Ramos (cell line): Measurements from ENCODE around the gene CHRM3.
"Not testable (repeated sequence)": the region's sequence is repeated elsewhere in the genome, so short reads cannot be mapped to it uniquely, and the experiment has no call there.

Experiments used
- in situ Hi-C: fragments of 300-500 bp; cut with MboI; formaldehyde crosslinking; loops from one replicate; pipeline ENCODE4 v1.14.3; 2022; ENCODE audit warnings: low sequenced_read_pairs; ENCODE audit not compliant: unreplicated experiment

Gene CHRM3

DNA sequence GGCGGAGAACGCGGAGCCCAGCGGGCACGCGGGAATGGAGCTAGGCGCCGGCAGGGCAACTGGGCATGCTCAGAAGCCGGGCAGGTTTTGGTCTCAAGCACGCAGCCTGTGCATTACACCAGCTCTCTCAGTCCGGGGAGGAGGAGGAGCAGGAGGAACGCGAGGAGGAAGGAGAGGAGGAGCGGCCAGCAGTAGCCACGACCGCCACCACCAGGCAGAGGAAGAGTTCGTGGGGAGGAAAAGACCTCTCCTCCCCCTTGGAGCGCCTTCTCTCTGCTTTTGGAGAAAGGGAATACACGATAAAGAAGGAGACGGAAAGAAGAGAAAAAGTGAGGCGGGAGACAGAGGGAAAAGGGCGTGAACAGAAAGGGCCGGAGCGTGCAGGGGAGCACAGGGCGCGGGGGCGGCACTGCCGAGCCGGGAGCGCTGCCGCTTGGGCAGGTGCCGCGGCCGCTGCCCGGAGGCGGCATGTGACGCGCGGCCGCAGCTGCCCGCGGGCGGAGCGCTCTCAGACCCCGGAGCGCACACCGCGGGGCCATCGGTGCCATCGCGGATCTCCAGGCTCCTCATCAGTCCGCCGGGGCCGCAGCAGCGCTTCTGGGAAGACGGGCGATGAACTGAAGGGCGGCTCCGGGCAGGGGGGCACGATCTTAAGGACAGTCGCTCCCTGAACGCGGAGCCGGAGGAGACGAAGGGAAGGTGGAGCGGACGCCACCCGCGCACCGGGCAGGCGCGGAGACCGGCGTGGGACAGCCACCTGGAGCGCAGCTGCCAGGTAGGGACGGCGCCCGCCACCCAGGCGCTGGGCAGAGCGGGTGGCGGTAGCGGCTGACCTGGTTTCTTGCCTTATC is at the start of gene CHRM3:
Gene CHRM3 (plus strand): TSS at position 116 of the 851 bp plus-strand sequence. CDS start 520,884 bp downstream, outside the sequence.
- in situ Hi-C loops = no loop called here

DNA sequence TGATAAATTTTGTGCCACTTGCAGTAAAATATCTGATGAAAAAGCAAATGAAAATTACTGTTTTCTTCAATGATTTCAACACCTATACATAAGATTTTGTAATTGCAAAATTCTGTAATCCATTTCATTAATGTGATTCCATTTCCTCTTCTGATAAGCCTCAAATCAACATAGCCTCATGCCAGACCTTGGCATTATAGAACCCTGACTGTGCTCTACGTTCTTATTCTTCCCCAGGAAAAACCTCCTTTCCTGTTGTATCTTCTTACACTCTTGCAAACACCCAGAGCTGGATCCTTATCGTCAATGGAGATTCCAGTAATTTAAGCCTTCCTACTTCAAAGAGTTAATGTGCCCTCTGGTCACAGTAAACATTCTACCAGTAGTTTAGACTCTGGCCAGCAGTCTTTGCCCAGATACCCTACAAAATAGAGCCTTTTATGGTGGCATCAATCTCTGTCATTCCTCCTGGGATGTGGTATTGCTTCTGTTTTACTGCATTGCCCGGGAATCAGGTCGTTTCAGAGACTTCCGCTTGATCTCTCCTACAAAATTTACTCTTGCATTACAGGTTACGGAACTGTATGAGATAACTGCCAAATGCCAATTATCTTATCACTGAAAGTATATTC is 48.5 kb upstream of the CHRM3 start:
- in situ Hi-C loops = no loop called here

GRCh38 chr1:239347776-239348175 is 38.6 kb upstream of the CHRM3 start:
- in situ Hi-C loops = no loop called here

DNA sequence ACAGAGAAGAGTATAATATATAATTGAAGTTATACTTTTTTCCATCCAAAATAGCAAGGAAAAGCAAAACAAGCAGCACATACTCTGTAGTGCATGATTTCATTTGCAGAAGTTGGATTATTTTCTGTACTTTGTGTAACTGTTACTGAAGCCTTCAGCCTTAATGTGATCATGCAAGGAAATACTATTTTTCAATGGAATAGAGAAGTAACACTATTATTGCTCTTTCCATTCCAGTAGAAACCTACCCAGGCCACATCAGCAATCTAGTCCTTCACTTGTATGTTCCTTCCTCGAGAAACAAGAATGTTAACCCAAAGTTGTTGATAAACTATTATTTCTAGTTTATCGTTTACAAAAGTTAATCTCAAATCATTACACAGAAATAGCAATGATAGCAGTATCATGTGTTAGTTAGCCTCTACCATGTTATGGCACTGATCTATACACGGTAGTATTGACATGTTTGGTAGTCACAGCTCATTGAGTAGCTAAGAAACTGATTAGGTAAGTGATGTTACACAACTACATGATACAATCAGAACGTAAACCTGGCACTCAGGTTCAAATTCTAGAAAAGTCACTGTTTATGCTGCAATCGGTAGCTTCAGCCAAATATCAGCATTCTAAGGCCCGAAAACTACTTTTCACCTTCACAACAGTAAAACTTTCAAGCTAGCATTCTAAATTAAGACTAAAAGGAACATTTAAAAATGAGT is 37.6 kb upstream of the CHRM3 start:
- in situ Hi-C loops = no loop called here

- in situ Hi-C loops = no loop called here
Measured at GRCh38 chr1:239349699-239350098, 36.7 kb upstream of the CHRM3 start.

DNA sequence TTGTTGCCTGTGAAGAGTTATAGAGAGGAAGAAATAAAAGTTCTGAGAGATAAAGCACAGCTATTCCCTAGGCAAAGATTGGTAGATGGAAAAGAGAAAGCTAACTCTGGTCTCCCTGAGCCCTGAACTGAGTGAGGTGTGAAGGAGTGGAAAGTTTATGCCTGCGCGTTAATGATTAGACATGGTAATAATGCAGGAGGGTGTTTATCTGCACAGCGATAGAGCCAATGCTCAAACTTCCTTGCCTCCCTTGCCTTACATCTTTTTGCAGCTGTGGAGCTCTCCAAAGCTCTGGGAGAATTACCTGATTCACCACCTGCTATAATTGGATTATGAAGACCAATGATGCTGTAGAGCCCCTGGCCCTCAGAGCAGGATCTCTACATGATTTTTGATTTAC is 32.8 kb upstream of the CHRM3 start:
- in situ Hi-C loops = no loop called here

GRCh38 chr1:239354231-239354630 is 32.1 kb upstream of the CHRM3 start:
- in situ Hi-C loops = no loop called here

GRCh38 chr1:239357867-239358266 is 28.5 kb upstream of the CHRM3 start:
- in situ Hi-C loops = no loop called here

DNA sequence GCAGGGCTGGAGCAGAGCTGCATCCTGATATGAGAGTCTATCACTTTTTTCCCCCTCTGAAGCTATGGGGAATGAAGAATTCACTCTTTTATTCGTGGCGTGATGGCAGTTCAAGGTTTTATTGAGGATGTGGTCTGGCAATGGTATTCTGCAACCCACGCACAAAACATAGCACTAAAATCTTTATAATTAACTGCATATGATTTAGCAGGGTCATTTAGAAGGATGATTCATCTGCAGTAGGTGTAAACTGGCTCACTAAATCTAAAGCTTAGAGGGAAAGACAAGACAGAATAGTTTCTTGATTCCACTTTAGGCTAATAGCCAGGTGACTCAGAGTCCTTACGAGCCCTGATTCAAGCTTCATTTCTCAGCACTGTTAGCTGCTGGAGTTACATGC is 25.0 kb upstream of the CHRM3 start:
- in situ Hi-C loops = no loop called here

GRCh38 chr1:239363930-239364329 is 22.4 kb upstream of the CHRM3 start:
- in situ Hi-C loops = no loop called here

DNA sequence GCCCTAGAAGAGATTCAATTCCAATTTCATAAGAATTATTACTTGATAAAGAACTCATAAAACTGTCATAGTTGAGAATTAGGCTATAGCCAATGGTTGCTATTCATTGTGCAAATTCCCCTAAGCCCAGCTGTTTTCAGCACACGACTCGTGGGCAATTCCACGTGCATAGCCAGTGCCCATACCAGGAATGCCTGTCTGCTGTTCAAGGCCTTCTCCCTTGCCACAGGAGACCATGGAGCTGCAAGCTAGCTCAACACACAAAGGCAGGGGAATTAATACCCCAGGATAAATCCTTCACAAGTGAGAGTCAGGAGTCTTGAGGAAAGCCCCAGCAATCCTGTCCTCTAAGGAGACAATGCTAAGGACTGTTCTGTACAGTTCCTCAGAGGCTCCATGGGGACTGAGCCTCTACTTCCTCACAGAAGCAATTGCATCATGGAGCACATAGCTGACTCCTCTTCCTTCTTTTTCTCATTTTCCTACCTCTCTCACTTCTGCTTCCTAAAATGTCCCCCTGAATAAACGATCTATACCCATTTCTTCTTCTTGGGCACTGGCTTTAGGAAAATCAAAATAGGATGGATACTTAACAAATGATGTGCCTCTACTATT is 19.1 kb upstream of the CHRM3 start:
- in situ Hi-C loops = no loop called here

- in situ Hi-C loops = no loop called here
Measured at GRCh38 chr1:239368436-239369109, 17.8 kb upstream of the CHRM3 start.

GRCh38 chr1:239370869-239371268 is 15.5 kb upstream of the CHRM3 start:
- in situ Hi-C loops = not testable (repeated sequence)

DNA sequence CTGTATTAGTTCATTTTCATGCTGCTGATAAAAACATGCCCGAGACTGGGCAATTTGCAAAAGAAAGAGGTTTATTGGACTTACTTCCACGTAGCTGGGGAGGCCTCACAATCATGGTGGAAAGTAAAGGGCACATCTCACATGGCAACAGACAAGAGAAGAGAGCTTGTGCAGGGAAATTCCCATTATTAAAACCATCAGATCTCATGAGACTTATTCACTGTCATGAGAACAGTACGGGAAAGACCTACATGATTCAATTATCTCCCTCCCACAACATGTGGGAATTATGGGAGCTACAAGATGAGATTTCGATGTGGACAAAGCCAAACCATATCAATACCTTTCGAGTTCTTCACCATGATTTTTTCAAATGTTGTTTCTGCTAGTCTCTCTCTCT is 3.7 kb upstream of the CHRM3 start:
- in situ Hi-C loops = no loop called here

- in situ Hi-C loops = no loop called here
Measured at GRCh38 chr1:239383714-239384113, 2.7 kb upstream of the CHRM3 start.

GRCh38 chr1:239387304-239388158 is 1.2 kb downstream of the CHRM3 start:
- in situ Hi-C loops = no loop called here

DNA sequence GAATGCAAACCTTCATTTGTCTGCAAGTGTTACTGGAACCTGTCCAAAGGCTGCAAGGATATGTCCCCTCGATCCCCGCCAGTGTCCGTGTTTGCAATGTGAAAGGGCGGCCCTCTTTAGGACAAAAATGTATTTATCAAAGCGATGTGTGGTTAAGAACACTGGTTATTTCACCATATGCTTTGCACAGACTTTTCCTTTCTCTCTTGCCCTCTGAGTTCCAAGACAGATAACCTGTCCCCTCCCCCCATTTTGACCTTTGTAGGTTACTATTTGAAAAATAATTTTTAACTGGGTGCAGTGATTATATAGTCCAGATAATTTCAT is 1.8 kb downstream of the CHRM3 start:
- in situ Hi-C loops = no loop called here

DNA sequence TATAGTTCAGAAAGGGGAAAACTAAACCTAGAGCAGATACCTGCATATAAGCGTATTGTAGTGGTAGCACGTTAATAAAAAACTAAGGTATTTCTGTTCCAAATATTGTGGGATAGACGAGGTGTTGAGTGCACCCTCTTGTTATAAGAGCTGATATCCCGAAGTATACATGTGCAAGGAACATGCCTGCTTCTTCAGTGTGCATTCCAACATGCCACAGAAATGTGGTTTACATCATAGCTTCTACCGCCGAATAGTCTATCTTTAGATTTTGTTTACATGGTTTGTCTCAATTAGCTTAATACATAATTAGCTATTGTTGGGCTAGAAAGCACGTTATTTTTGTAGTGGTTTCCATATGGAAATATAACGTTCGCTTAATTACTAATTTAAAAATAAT is 2.2 kb downstream of the CHRM3 start:
- in situ Hi-C loops = no loop called here

GRCh38 chr1:239389703-239390102 is 3.3 kb downstream of the CHRM3 start:
- in situ Hi-C loops = no loop called here
